GM12873 (cell line): ENCODE measurements around the gene SSH2.
A peak's percentile ranks its signal among the peaks of the same experiment; 100 is the strongest.

Experiments used
- CTCF ChIP-seq: IDR thresholded peaks from 2 replicates; pipeline ENCODE4 v1.5.1; 2012; ENCODE audit warnings: low read depth, mild to moderate bottlenecking, moderate library complexity, low read length, control low read depth; ENCODE audit not compliant: insufficient read depth; ENCODE audit errors: missing control alignments

SSH2 gene

GRCh38 chr17:29614349-29615047 lies 315.5 kb downstream of the SSH2 start:
- no peak for TF ChIP-seq CTCF

GRCh38 chr17:29613856-29614255 lies 316.2 kb downstream of the SSH2 start:
- no peak for TF ChIP-seq CTCF

- peak; percentile 89 for TF ChIP-seq CTCF
Observed at GRCh38 chr17:29613352-29613837, 316.6 kb downstream of the SSH2 start.

GRCh38 chr17:29612404-29613280 lies 317.4 kb downstream of the SSH2 start:
- no peak for TF ChIP-seq CTCF

- no peak for TF ChIP-seq CTCF
Observed at GRCh38 chr17:29612094-29612403, 318.0 kb downstream of the SSH2 start.

- TF ChIP-seq CTCF = no peak
Observed at GRCh38 chr17:29611351-29612093, 318.5 kb downstream of the SSH2 start.

- no peak for TF ChIP-seq CTCF
Observed at GRCh38 chr17:29610395-29610794, 319.6 kb downstream of the SSH2 start.
